HG03558 (cell line): ENCODE results near the gene FGF12.
A peak's percentile ranks its signal among the peaks of the same experiment; 100 is the strongest.

Experiments used
- ATAC-seq: cut with Tn5 transposase; IDR thresholded peaks from one replicate; pipeline ENCODE4 v1.9.1; 2021; ENCODE audit warnings: moderate number of reproducible peaks; ENCODE audit not compliant: unreplicated experiment; ENCODE audit errors: extremely low read depth

Gene FGF12

DNA sequence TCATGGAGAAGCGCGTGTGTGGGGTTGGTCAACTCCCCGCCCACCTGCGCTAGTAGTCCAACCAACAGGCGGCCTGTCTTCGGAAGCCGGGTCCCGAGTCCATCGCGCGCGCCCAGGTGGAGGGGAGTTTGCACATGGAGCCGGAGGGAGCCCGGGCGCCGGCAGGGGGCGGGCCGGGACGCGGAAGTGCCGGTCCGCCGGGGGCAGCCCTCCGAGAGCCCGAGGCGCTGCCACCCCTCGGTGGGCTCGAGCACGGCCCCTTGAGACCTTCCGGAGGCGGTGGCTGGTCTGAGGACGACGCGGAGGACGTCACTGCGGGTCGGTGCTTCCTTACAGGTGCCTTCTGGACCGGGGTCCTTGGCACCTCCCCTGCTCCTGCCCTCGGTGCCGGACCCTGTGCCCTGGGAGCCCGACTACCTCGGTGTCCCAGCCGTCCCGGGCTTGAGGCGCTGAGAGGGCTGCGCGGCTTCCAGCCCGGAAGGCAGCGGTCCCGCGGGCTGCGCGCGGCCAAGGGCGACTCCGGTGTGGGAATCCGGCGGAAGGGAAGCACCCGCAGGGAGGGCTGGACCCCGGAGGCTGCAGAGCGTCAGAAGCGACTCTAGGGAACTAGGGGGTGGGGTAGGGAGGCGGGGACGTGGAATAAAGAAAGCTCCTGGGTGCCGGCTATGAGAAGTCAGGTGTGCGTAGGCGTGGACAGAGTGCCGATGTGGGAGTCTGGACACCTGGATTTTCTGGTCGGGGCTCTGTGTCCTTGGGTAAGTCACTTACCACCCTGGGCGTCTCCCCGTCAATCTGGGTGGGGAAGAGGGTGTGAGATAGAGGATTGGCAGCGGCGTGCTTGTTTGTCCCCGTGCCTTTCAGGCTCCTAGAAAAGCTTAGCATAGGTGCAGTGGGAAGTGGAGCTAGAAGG is 212.3 kb downstream of the FGF12 start:
- ATAC-seq, result no peak

DNA sequence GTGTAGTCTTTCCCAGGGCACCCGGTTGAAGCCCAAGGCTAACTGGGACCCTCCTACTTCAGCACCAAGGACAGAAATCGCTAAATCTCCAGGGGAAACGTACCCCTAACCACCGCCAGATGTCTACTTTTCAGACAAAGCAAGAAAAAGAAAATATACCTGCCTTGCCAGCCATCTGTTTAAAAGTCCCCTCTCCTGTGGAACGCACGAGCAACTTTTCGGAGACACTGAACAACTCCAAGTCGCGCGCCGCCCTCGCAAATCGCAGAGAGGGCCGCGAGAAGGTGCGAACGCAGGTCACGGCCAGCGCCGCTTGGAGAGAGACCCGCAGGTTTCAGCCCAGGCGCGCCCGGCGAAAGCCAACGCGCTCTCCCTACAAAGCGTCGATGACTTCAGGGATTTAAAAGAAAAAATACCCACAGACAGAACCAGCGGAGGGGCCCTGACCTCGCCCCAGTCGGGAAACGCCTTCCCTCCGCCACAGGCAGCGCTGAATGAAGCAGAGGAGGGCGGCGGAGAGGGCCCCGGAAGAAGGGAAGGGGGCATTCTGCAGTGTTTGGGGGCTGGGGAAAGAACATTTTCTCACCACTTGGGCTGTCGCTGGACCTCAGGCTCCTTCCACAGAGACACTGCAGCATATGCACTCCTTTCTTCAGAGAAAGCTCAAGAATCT is 213.1 kb downstream of the FGF12 start:
- ATAC-seq, result no peak

DNA sequence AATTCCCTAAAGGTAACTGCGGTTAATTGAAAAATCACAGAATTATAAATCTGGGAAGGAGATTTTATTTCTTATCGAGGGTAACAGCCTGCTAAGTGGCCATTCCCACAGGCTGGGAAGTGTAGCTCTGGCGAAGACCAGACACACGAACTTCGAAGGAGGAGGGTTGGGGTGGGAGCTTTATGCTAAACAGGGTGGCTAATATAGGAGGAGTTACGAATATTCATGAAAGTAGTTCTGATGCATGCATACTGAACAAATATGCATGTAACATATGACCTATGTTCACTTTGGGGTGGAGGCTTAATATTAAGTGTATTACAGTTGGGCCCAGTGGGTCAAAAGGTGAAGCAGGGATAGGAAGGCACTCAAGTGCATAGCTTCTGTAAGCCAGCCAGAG is 221.6 kb downstream of the FGF12 start:
- ATAC-seq, result no peak

DNA sequence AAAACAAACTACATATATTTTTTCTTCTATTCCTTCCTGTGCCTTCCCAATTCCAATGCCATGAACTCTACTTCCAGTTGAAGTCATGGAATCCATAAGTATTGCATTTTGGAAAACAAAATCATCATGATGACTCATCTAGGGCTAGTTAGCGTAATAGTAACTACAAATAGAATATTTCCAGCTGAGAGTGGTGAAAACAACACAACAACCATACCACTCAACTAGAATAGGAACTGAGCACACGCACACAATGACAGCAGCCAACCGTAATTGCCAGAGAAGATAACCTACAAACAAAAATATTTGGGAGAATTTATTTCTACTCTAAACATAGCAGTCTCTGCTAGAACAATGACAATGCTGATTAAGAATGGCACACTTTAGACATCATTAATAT is 225.9 kb downstream of the FGF12 start:
- ATAC-seq, result no peak

DNA sequence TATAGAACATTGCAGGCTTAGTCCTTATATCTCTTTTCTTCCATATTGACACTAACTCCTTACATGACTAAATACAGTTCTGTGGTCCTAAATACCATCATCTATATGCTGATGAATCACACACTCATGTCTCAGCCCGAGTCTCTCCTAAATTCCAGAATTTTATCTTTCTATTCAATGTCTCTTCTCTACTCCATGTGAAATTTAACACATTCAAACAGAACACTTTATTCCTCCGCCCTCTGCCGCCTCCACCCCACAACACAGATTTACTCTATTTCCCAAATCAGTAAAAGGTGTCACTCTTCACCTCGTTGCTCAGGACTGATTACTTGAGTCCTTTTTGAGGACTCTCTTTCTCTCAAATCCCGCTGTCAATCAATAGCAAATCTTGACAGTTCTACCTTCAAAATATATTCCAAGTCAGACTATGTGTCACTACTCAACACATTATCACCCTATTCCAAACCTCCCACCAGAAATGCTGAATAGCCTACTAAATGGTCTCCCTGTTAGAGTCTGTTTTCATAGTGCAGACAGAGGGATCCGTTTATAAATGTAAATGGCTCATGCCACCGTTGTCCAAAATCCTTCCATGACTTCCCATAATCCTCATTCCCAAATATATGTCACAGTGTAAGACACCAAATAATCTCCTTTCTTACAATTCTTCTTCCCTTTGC is 230.3 kb downstream of the FGF12 start:
- ATAC-seq, result no peak

DNA sequence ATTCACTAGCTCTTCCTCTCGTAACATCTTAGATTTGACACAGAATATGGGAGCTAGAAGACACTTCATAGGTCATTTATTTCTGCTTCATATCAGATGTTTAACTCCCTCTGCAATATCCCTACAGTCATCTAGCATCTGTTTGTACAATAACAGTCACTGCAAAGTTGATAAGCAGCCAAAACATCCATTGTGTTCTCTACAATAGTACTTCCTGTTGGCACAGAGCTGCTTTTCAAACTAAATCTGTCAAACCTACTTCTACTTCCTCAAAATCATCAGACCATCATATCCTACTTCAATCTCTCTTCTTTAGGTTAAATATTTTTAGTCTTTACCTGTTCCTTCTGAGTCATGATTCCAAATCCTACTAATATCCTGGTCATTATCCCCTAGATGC is 233.2 kb downstream of the FGF12 start:
- peak; percentile 67 for ATAC-seq

DNA sequence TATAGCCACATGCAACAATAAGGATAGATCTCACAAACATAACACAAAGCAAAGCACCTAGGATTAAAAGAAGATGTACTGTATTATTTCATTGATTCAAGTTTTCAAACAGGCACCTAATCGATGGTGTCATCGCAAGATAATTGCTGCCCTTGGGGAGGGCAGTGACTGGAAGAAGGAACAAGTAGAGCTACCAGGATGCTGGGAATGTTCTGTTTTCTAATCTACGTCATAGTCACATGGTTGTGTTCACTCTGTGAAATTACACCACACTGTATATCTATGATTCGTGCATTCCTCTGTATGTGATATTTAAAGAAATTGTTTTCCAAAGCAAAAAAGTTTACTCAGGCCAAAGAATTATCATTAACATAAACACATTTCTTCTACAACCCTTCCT is 236.6 kb downstream of the FGF12 start:
- ATAC-seq, result no peak

DNA sequence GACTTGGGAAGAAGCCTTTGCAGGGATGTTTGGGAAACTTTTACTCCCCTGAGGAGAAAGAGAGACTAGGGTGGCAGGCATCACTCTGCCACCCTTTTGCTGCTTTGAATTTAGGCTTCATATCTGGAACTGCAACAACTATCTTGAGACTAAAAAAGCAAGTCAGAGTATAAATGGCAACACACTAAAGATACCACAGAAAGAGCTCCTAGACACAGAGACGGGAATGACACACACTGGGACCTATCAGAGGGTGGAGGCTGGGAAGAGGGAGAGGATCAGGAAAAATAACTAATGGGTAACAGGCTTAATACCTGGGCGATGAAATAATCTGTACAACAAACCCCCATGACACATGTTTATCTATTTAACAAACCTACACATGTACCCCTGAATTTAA is 237.8 kb downstream of the FGF12 start:
- no peak for ATAC-seq

DNA sequence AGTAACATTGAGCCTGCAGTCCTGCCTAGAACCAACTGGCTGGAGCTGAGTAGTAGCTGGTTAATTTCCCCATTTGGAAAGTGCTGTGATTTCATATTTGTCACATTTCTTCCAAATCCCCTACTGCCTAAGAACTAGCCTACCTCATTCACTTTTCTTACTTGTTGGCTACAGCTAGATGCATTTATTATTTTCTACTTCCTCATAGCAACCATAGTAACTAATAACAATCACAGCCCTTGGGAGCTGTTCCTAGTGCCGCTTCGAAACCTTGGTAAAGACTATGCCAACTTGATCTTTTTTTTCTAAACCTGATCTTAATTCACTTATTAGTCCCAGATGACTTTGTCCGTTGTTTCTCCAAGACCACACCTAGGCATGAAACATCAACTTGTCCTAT is 240.3 kb downstream of the FGF12 start:
- ATAC-seq, result no peak

DNA sequence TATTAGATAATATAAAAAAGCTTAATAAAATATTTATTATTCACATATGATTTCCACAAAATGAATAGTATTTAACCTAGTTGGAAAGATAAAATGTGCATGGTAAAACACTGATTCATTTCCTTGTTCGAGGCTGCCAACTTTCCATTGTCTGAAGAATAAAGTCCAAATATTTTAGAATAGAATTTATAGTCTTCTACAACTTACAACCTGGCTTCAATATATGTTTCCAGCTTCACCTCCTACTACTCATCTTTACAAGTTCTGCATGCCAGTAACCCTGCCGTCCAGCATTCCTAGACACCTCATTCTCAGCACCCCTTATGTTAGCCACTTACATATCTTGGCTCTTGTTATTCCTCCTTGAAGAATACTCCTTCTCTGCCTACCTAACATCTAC is 244.5 kb downstream of the FGF12 start:
- no peak for ATAC-seq

DNA sequence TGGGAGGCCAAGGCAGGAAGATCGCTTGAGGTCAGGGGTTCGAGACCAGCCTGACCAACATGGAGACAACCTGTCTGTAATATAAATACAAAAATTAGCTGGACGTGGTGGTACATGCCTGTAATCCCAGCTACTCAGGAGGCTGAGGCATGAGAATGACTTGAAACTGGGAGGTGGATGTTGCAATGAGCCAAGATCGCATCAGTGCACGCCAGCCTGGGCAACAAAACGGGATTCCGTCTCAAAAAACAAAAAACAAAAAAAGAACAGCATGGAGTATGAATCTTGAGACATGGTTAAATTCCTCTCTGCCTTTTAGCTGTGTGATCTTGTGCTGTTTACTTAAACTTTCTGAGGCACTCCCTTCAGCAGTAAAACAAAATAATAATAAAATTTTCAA is 244.9 kb downstream of the FGF12 start:
- no peak for ATAC-seq

DNA sequence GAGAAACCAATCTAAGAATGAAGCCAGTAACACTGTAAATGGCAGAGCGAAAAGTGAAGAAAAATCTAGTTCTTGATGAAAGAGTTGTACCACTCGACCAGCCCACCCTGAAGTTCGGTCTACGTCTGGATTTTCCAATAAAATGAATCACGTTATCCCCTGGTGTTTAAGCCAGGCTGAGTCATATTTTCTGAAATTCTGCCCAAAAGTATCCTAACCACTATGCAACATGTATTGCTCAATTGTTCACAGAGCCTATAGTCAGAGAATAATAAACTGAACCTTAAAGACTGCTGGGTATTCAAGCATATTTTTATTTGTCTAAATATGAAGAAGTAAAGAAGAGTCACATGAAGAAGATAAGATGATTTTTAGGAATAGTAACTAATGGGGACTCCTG is 245.7 kb downstream of the FGF12 start:
- no peak for ATAC-seq

DNA sequence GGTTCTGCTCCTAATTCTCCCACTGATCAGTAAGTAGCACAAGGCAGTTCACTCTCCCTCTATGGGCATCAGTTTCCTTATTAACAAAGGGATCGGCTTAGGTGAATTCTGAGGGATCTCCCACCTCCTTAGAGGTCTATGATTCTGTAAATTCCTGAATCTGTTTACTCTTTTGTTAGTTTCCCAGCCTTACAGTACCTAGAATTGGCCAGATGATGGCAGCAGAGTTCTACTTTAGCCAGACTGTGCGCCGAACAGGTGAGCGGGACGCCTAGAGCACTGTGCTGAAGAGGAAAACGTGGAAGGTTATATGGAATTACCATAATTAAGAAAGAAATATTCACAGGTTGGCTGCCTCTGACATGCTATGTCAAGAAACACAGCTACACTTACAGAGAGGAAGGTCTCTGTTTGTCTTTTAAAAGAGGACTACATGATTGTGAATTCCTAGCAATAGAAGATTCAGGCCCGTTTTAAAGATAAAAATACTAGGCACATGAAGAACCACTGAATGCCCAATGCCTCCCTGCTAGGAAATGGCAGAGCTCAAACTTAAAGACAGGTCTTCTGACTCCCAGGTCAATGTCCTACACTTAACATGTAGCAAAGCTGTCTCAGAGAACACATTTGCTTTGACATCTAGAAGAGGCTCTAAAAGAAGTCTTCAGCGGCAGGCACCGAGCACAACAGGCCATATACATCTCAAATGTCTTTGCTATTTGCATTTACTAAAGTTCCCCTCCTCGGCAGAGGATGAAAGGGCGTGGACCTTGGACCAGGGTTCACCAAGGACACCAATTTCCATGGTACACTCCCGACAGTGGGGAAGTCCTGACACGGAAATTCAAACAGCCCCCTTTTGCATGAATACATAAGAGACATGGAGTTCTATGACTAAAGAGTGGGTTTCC is 259.9 kb downstream of the FGF12 start:
- peak; percentile 85 for ATAC-seq

DNA sequence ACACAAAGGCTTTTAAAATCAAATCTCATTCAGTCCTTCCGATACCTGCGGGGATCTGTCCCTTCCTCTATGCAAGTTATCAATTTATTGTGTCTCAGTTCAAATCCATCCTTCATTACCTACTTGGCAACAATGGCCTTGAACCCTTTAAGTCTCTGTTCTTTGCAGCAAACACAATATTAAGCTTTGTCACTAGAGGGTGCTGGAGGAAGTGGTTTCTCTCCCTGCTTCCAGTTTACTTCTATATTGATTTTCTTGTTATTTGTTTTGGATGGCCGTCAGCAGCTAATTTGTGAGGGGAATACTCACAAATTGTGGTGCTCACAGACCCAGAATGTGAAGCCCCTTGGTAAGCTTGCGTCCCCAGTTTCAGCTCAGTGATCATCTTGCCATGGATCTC is 278.3 kb downstream of the FGF12 start:
- ATAC-seq, result no peak

DNA sequence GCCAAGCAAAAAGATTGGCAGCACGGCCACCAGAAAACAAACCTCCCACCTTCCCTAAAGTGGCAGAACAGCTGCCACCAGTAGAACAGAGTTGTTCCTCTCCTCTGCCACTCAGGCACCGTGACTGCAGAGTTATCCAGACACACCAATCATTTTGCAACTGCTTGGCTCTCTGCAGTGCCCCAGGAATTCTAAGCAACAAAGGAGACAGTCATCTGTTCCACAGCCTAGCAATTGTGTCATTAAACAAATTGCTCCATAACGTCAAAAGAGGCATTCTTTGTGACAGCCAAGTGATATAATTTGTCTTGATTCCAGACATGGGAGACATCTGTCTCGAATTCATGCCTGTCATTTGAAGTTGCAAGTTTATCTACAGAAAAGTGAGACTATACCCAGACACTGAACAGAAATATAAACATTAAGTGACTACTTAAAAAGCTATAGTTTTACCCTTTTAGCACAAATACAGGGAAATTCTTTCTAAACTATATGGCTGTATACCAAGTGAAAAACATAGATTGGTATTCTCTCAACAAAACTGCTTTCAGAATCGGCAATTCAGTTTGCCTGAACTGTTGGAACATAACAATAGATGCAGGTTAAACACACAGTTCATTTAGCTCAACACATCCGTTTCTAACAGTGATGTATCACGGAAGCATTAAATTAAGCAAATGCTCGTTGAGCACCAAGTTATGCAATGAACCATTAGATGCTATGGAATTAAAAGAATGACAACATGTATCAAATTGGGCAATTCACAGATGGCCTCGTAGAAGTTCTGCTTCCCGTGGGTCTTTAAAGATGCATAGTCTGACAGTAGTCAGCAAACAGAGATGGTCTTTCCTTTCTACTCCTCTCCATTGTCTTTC is 281.3 kb downstream of the FGF12 start:
- ATAC-seq, result no peak

DNA sequence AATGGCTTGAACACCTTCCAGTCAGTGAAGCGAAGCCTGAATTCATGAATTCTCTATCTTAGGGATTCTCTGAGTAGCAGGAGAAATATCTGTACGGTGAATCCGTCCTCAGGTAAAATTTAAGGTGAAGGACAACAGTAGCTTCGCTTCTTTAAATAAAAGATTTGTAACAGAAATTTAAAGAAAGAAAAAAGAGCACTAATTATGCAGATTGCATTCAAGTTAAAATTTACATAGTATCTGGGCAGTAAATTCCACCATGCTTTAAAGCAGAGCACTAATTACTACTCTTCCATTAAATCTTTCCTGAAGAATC is 282.6 kb downstream of the FGF12 start:
- no peak for ATAC-seq

DNA sequence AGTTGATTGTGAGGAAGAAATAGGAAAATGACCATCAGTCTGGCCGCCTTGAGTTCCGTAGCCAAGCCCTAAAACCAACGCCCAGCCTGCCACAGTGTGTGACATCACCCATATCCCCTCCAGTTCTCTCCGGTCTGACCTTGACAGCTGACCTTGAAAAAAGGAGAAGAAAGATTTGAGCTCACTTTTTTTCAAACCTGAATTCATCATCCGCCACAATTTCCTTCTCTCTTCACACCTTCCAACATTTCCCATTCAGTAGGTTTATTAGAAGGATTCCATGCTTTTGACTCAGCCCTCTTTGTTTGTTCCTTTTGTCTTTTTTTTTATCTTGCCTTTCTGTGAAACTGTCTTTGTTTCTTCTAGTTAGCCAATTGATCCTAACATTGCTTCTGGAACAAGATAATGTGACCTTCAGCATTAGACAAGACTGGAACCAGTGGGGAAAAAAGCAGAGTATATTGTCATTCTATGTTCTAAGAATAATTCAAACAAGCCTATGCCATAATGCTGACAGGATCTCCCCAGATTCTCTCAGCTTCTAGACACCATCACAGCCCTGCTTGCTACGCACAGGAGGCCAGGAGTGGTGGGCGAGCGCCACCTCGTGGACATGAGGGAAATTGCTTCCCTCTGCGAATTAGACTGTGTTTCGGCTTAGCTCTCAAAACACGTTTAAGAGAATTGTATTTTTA is 283.1 kb downstream of the FGF12 start:
- peak; percentile 86 for ATAC-seq

DNA sequence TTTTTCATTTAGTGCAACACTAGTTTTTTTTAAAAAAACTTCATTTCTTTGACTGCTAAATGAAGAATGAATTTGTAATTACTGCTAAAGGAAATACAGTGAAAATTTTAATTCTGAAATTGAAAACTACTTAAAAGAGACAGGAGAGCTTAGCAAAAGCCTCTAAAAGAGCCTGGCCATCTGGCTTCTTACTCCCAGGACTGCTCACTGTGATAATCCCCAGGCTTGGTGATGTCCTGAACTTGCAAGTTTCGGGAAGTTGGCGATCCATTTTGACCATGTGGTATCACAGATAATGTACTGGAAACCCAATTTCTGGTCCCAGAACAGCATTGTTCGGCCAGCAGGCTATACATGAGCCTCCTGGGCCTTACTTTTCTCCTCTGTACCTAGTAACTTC is 292.1 kb downstream of the FGF12 start:
- ATAC-seq, result no peak

DNA sequence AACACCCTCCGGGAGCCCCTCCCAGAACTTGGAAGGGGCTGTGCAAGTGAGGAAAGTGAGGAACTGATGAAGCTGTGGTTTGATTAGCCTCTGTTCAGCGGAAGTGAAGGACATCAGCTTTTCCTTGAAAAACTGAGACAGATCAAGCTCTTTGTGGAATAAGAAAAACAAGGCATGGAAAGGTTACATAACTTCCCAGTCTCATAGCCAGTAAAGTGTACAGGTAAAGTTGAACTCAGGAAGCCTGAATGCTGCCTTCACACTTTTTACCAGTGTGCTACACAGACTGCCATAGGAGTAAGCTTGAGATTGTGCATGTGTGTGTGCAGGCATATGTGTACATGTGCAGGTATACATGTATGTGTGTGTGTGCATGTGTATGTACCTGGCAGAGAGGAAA is 293.2 kb downstream of the FGF12 start:
- no peak for ATAC-seq
